Esophagus mucosa (tissue), 1 donor: ENCODE data around the gene NFIC. TPM values are rescaled to one million over a fixed set of nuclear protein-coding genes. Genes with fewer than 3 reads are reported as not detected.
"Not testable (repeated sequence)": the region's sequence is repeated elsewhere in the genome, so short reads cannot be mapped to it uniquely, and the experiment has no call there.

ENCODE experiments used
- ATAC-seq: fragments of 200-7000 bp; cut with Tn5 transposase; one replicate; pipeline ENCODE4 v1.9.1; 2020
- total RNA-seq: library from RNA; stranded (reverse); gene quantifications from one replicate; pipeline ENCODE4 v1.2.4, GENCODE V29; 2023
- donor health status: DM: yes; HTN: yes; CAD: no.

The NFIC gene
- total RNA-seq, 1 donor from 2014 or later, result 68.2 TPM

- peak; percentile 2 for ATAC-seq
Measured at GRCh38 chr19:3374369-3375112, 8.2 kb downstream of the NFIC start.

DNA sequence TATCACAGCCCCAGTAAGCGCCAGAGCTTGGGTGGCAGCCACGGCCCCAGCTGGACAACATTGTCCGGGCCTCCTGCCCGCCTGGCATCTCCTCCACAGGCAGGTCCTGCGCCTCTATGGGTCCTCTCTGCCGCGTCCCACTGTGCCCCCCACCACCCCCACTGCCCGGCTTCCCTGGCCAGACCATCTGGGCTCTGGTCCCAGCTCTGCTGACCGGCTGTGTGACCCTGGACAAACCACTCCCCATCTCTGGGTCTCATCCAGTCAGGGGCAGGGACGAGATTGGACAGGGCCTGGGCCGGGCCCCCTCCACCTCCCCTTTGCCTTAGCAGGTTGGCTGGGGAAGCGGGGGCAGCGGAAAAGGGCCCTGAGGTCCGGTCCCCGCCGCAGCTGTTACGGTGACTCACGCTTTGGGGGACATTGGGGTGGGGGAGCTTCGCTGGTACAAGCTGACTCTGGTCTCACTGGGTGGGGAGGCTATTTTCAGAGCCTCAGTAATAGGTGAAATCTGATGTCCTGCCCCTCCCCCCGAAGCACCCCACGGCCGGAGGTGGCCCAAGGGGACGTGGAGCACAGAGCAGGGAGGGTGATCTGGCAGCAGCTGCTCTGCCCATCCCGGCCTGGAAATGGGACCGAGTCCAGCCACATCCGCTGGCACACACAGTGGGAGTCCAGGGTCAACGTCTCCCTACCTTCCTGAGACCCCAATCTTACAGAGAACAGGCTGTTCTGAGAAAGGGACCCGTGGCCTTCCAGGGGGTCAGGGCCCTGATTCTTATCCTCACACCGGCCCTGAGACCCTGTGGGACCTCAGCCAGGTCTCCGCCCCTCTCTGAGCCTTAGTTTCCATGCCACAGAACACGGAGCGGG, 9.1 kb downstream of the NFIC start:
- peak; percentile 54 for ATAC-seq

DNA sequence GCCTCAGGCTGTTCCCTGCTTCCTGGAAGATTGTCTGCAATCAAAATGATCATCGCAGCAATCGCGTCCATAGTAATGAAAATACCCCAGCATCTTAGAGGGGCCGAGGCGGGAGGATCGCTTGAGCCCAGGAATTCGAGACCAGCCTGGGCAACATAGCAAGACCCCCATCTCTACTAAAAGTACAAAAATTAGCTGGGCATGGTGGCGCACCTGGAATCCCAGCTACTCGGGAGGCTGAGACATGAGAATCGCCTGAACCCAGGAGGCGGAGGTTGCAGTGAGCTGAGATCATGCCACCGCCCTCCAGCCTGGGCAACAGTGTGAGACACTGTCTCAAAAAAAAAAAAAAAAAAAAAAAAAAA, 9.7 kb downstream of the NFIC start:
- ATAC-seq, result not testable (repeated sequence)

DNA sequence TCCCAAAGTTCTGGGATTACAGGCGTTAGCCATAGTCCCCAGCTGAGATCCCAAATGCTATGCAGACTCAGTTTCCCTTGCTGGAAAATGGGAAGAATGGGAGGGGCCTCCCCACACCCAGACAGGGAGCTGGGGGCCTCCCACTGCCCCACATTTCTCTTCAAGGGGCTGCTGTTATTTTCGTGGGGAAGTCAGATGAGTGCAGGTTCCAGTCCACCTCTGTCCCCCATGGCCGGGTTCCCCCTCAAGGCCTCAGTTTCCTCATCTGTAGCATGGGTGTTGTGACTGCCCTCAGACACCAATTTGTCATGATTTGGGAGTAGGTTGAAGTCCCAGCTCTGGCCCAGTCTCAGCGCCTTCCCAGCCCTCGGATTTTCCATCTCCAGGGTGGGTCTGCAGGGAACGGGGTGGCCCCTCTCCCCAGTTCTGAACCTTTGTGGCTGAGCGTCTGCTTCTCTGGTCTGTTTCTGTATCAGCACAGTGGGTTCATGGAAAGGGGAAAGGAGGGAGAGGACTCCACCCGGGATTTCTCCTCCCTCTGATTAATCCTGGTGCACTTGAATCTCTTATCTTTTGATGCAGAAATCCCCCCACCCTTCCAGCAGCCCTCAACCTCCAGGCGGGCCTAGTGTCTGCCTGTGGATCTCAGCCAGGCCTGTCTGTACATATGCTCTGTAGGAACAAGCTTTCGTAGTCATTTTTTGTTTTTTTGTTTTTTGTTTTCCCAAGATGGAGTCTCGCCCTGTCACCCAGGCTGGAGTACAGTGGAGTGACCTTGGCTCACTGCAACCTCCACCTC, 12.2 kb downstream of the NFIC start:
- no peak for ATAC-seq

- no peak for ATAC-seq
Measured at GRCh38 chr19:3380829-3381228, 14.4 kb downstream of the NFIC start.

DNA sequence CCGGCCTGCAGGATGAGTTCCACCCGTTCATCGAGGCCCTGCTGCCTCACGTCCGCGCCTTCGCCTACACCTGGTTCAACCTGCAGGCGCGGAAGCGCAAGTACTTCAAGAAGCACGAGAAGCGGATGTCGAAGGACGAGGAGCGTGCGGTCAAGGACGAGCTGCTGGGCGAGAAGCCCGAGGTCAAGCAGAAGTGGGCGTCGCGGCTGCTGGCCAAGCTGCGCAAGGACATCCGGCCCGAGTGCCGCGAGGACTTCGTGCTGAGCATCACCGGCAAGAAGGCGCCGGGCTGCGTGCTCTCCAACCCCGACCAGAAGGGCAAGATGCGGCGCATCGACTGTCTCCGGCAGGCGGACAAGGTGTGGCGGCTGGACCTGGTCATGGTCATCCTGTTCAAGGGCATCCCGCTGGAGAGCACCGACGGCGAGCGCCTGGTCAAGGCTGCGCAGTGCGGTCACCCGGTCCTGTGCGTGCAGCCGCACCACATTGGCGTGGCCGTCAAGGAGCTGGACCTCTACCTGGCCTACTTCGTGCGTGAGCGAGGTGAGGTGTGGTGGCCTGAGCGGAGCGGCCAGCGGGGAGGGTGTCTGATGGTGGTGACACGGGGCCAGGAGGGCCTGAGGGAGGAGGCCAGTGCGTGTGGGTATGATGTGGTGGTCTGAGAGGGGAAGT, 15.5 kb downstream of the NFIC start:
- no peak for ATAC-seq

DNA sequence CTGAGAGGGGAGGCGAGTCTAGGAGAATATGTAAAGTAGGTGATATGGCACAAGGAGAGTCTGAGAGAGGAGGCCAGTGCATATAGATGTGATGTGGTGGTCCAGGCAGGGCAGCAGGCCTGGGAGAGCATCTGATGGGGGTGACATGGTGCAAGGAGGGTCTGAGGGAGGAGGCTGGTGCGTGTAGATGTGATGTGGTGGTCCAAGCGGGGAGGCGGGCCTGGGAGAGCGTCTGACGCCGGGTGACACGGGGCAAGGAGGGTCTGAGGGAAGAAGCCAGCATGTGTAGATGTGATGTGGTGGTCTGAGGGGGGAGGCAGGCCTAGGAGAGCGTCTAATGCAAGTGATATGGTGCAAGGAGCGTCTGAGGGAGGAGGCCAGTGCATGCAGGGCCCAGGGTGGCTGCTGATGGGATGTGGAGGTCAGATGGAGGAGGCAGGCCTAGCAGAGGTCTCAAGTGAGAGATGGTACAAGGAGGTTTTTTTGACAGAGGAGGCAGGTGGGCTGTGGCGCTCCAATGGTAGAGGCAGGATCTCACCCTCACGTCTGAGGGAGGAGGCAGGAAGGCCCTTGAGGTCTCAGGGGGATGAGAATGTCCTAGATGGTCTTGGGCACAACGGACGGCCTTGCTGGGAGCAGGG, 16.2 kb downstream of the NFIC start:
- ATAC-seq, result no peak

GRCh38 chr19:3383121-3383722, 16.8 kb downstream of the NFIC start:
- no peak for ATAC-seq

DNA sequence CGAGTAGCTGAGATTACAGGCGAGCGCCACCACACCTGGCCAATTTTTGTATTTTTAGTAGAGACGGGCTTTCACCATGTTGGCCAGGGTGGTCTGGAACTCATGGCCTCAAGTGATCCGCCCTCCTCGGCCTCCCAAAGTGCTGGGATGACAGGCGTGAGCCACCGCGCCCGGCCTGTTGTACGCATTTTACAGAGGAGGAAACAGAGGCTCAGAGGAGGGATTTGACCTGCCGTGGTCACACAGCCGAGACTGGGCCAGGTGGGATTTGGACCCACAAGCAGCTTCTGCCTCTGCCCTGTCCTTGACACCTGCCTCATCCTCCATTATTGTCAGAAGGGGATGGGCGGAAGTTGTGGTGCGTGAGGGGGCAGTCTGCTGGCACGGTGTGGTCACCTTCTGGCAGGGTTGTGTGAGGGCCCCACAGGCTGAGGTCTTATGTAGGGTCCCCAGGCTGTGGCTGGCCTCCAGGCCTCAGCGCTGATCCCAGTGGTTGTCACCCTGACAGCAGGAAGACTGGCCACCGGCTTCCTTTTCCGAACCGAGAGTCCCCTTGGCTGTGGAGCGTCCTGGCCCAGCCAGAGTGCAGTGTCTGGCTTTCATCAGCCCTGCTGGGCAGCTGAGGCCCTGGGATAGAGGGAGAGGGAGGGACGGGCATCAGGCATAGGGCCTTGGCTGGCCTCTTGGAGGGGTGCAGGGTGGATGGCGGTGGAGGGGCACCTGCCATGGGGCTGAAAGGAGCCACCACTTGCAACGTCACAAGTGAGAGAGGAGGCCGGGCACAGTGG, 20.3 kb downstream of the NFIC start:
- no peak for ATAC-seq

DNA sequence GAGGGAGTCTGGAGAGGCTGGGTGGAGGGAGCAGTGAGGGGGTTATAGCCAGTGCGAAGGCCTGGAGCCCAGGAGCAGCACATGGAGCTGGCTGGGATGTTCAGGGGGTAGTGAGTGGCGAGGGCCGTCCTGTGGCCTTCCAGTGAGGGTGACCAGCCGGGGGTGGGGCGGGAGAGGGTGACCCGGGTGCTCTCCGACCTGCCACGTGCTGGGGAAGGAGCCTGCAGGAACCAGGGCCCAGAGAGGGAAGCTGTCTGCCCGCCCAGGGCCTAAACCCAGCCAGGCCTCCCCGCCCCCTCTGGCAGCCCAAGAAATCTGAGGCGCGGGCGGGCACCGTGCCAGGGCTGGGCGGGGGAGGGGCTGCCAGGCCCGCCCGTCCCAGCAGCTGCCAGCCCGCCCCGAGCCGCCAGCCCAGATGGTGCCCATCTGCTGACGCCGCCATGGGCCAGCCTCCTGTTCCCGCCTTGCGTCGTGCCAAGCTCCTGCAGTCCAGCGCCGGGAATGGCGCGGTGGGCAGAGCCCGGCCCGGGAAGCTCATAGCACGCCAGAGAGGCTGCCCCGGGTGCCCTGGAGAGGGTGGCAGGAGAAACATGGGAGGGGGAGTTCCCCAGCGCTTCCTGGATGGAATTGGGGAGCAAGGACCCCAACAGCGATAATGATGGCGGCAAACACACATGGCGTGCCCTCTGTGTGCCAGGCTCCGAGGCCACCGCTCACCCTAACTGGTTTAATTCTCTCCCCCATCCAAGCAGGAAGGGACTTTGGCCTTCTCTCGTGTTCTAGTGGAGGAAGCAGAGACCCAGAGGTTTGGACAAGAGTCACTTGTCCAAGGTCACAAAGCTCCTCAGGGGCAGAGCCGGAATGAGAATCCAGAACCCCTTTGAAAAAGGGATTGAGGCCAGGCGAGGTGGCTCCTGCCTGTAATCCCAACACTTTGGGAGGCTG, 21.5 kb downstream of the NFIC start:
- ATAC-seq, result peak; percentile 79

GRCh38 chr19:3389446-3389778, 23.0 kb downstream of the NFIC start:
- ATAC-seq, result no peak

DNA sequence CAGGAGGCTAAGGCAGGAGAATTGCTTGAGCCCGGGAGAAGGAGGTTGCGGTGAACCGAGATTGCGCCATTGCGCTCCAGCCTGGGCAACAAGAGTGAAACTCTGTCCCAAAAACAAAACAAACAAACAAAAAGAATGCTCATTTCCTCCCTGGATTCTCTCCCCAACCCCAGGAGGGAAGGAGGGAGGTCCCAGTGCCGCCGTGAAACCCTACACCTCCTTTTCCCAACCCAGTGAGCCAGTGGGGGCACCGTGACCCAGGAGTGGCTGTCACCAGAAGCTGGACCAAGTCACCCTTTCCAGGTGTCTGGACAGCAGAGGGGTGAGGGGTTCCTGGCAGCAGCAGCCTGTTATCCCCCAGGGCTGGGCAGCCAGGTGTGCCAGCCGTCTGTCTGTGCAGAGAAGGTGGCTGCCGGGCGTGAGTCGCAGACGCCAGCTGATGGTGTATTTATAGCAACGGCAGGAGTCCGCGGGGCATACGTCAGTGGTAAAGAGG, 23.5 kb downstream of the NFIC start:
- no peak for ATAC-seq

DNA sequence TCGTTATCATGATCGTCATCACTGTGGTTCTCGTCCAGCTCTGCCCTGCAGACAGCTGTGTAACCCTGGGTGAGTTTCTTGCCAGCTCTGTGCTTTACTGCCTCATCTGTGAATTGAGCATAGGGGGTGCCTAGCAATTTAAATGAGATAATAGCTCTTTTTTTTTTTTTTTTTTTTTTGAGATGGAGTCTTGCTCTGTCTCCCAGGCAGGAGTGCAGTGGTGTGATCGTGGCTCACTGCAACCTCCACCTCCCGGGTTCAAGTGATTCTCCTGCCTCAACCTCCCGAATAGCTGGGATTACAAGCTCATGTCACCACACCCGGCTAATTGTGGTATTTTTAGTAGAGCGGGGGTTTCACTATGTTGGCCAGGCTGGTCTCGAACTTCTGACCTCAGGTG, 25.5 kb downstream of the NFIC start:
- not testable (repeated sequence) for ATAC-seq

DNA sequence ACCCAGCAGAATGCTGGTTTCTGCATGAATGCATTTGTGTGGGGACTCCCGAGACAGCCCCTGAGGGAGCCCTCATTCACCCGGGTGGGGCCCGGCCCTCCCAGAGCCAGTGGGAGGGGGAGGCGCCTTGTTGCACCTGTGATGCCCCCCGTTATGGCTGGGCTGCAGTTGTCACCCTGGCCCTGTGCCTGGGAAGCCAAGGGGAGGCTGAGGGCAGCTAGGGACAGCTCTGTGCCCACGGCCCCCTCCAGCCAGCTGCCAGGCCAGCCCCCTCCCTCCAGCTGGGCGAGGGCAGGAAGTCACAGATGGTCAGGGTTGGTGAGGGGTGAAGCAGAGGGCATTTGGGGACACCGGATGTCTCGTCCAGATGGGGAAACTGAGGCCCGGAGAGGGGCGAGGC, 26.1 kb downstream of the NFIC start:
- no peak for ATAC-seq

DNA sequence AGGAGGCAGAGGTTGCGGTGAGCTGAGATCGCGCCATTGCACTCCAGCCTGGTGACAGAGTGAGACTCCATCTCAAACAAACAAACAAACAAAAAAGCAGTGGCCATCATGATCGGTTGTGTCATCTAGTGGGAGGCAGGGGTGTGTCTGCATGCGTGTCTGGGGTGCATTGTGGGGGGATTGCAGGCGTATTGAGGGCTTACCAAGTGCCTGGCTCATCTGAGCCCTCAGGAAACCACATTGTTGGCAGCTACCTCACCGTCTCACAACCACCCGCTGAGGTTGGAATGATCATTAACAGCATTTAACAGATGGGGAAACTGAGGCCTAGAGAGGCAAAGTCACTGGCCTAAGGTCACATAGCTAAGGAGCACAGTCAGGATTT, 30.5 kb downstream of the NFIC start:
- ATAC-seq, result no peak

- peak; percentile 18 for ATAC-seq
Measured at GRCh38 chr19:3397266-3398022, 31.1 kb downstream of the NFIC start.

DNA sequence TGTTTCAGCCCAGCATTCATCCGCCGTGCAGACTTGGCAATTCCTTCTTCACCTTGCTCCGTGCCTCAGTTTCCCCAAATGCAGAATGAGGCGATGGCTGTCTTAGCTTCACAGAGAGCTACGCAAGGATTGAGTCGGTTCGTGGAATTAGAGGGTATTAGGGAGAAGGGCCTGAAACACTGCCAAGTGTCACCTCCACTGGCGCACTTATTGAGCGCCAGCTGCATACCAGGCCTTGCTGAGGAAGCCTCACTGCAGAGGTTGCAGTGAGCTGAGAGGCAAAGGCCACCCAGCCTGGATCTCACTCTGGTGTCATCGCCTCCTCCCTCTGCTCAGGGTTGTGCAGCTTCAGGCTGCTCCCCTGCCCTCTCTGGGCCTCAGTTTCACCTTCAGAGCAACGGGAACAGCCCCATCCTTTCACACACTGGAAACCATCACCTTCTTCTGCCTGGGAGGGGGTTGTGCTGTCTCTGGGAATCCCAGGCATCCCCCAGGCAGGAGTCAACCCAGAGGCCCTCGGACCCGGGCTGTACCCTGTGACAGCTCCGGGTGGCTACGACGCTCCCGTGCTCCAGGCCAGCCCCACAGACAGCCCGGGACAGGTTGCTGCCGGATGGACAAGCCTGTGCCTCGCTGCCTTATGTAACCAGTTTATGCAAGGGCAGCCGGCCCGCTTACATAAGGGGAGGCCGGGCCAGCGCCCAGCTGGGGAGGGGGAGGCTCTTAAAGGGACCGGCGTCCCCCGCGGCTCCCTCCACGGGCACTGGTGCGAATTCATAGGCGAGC, 31.9 kb downstream of the NFIC start:
- ATAC-seq, result peak; percentile 75

- peak; percentile 63 for ATAC-seq
Measured at GRCh38 chr19:3398900-3399278, 32.5 kb downstream of the NFIC start.
